Measurements from ENCODE around the gene ADM2. TPM values are rescaled to one million over a fixed set of nuclear protein-coding genes. Genes with fewer than 3 reads are reported as not detected.
A peak's percentile ranks its signal among the peaks of the same experiment; 100 is the strongest.
"Not testable (repeated sequence)": the region's sequence is repeated elsewhere in the genome, so short reads cannot be mapped to it uniquely, and the experiment has no call there.

The ADM2 gene, protein sequence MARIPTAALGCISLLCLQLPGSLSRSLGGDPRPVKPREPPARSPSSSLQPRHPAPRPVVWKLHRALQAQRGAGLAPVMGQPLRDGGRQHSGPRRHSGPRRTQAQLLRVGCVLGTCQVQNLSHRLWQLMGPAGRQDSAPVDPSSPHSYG
- 1 to 10 TPM in 2 of 3 donors, under 1 TPM in 1; 0.95 to 3.9 (median 1.4) TPM for total RNA-seq
- long read RNA-seq, donor 1: 0 reads
- long read RNA-seq, donor 2, partial matches to known transcripts: 0 of 1 reads
- long read RNA-seq, donor 2, other reads (novel, unspliced or antisense): 1 of 1 reads

- Histone ChIP-seq H3K4me3 (peak within 1 kb of the TSS; percentile 12), H3K4me1 (ENCODE audit: low read depth) (peaks cover 23% of the 10 kb centered on the region), H3K36me3 (ENCODE audit: low read depth) (no peaks in the 10 kb centered on the region), H3K9me3 (no peaks in the 10 kb centered on the region)
- intact Hi-C loops (cut with DNase I, micrococcal nuclease): no loop called here
- peak; percentile 64 for ATAC-seq
- DNase-seq: peak; percentile 73 to 79 (median 74)
- TF ChIP-seq, protein P1, sequence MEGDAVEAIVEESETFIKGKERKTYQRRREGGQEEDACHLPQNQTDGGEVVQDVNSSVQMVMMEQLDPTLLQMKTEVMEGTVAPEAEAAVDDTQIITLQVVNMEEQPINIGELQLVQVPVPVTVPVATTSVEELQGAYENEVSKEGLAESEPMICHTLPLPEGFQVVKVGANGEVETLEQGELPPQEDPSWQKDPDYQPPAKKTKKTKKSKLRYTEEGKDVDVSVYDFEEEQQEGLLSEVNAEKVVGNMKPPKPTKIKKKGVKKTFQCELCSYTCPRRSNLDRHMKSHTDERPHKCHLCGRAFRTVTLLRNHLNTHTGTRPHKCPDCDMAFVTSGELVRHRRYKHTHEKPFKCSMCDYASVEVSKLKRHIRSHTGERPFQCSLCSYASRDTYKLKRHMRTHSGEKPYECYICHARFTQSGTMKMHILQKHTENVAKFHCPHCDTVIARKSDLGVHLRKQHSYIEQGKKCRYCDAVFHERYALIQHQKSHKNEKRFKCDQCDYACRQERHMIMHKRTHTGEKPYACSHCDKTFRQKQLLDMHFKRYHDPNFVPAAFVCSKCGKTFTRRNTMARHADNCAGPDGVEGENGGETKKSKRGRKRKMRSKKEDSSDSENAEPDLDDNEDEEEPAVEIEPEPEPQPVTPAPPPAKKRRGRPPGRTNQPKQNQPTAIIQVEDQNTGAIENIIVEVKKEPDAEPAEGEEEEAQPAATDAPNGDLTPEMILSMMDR (IDR thresholded peaks at IDR 0.05): no peak
Measured at GRCh38 chr22:50481440-50482106, at the start of gene ADM2. Gene ADM2, plus strand, starts transcription at chr22:50481543. Its CDS starts 305 bp downstream, at chr22:50481848.

DNA sequence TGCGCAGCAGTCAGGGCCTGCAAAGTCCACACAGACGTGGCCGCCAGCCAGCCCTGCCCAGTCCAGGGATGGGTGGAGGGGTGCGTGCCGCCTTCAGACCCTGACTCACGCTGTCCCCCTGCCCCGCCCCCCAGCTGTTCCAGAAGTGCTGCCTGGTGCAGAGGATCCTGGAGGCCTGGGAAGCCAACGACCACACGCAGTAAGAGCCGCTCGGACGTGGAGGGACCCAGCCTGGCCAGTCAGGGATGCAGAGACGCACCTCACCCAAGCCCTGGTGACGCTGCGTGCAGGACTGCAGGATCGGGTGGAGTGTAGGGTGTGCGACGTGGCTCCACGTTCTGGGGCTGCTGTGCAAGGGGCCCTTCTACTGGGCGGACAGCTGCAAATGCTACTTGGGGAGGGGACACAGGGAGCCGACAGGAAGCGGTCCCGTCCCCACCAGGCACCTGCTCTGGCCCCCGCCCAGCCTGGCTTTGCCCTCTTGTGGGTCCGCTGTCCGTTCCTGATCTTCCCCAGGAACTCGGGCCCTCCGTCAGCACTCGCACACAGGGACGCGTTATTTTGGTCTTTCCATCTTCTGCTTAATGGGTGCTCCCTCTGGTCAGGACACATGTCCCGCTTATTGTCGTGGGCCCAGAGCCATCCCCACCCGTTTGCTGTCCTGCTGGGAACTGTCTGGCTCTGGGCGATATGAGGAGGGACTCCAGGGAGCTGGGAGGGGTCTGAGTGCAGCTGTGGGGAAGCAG is 49.0 kb upstream of the ADM2 start:
- intact Hi-C loops (cut with DNase I, micrococcal nuclease): no loop called here
- Histone ChIP-seq H3K9me3 (no peaks in the 10 kb centered on the region), H3K4me3 (no peak overlapping the region), H3K36me3 (ENCODE audit: low read depth) (peaks cover 8% of the 10 kb centered on the region), H3K4me1 (ENCODE audit: low read depth) (no peaks in the 10 kb centered on the region)
- ATAC-seq (no peak), DNase-seq (no peak)
- TF ChIP-seq, protein P1 (IDR thresholded peaks at IDR 0.05): no peak

DNA sequence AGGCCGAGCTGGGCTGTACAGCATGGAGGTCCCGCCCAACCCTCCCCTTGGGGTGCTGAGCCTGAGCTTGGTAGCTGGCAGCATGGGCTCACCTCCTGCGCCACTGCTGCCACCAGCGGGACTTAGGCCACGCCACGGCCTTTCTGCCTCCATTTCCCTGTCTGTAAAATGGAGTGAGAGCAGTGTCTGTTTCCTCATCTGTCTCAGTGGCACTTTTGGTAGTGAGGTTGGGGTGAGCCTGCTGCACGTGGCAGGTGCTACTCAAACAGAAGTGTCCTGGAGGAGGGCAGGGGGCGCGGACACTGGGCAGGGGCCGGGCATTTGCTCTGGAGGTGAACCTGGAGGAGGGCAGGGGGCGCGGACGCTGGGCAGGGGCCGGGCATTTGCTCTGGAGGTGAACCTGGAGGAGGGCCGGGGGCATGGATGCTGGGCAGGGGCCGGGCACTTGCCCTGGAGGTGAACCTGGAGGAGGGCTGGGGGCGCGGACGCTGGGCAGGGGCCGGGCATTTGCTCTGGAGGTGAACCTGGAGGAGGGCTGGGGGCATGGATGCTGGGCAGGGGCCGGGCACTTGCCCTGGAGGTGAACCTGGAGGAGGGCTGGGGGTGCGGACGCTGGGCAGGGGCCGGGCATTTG is 48.3 kb upstream of the ADM2 start:
- H3K4me1 ChIP-seq (ENCODE audit: low read depth); H3K4me3 ChIP-seq; intact Hi-C loops (cut with DNase I, micrococcal nuclease); ATAC-seq; H3K36me3 ChIP-seq (ENCODE audit: low read depth); H3K9me3 ChIP-seq: not testable (repeated sequence)
- peak in 1 of 3 donors; percentile 12 for DNase-seq

DNA sequence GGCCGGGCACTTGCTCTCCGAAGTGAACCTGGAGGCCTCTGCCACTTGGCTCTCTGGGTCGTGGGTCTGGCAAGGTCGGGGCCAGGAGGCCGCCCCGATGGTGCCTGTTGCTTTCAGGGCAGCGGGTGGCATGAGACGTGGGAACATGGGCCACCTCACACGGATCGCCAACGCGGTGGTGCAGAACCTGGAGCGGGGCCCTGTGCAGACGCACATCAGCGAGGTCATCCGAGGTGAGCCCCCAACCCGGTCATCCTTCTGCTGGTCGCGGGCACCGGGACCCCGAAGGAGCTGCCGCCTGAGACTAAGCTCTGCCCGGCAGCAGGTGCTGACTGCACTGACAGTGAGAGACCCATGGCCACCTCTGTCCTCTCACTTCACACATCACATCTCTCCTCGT is 46.5 kb upstream of the ADM2 start:
- Histone ChIP-seq H3K4me1 (ENCODE audit: low read depth) (no peaks in the 10 kb centered on the region), H3K36me3 (ENCODE audit: low read depth) (peaks cover 4% of the 10 kb centered on the region), H3K4me3 (no peak overlapping the region), H3K9me3 (no peaks in the 10 kb centered on the region)
- ATAC-seq (no peak), DNase-seq (peak in 1 of 3 donors; percentile 37)
- intact Hi-C loops (cut with DNase I, micrococcal nuclease): no loop called here
- TF ChIP-seq, protein P1 (IDR thresholded peaks at IDR 0.05): no peak

DNA sequence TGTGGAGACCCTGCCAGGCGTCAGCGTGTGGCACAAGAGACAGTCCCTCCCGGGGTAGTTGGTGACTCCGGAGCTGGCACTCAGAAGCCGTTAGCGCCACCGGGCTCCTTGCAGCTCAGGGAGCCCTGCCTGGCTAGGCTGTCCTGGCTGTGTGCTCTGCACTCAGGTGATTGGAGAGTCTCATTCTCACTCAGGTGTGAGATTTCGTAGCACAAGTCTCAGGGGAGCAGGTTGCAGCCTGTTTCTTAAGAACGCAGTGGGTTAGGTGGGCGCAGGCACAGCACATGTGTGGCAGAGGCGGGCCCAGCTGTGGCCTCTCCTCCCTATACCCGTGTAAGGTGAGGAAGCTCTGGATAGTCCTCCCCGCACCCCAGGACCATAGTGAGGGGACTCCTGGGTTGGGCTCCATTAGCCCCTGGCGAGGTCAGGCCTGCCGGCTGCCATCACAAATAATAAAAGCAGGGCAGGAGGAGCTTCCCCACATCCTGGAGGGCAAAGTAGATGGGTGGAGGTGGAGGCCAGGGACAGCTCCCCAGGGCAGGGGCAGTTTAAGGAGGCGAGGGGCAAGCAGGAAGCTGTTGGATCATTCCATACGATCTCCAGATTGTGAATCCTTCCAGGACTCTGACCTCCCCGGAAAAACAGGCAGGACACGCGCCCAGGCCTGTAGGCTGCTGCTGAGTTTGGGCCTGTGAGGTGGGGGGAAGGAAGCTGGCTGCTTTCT is 45.9 kb upstream of the ADM2 start:
- TF ChIP-seq, protein P1 (IDR thresholded peaks at IDR 0.05): no peak
- intact Hi-C loops (cut with DNase I, micrococcal nuclease): no loop called here
- peaks cover 4% of the 10 kb centered on the region for H3K36me3 ChIP-seq (ENCODE audit: low read depth)
- DNase-seq: peak in 1 of 3 donors; percentile 43
- H3K4me3 ChIP-seq: no peak overlapping the region
- no peak for ATAC-seq
- no peaks in the 10 kb centered on the region for H3K9me3 ChIP-seq
- H3K4me1 ChIP-seq (ENCODE audit: low read depth): no peaks in the 10 kb centered on the region

Measured in mucosa of descending colon (tissue), 3 donors.